BLaER1 treated with 17β-estradiol and CSF1 and Interleukin-3, amounts not matched to agents 10 nM and 100 nM (cell line): Measurements from ENCODE around the gene NEUROG1.

Experiments used
- H3K27ac ChIP-seq, 11 experiments: shearing (Covaris generic); formaldehyde crosslinking; 2 replicates each; pipeline ENCODE4 v1.8.1; 2022
- H3K27me3 ChIP-seq, 11 experiments: shearing (Covaris generic); formaldehyde crosslinking; 2 replicates each; pipeline ENCODE4 v1.8.1; 2022
- H3K36me3 ChIP-seq, 11 experiments: shearing (Covaris generic); formaldehyde crosslinking; 2 replicates each; pipeline ENCODE4 v1.8.1; 2022
- H3K4me1 ChIP-seq, 10 experiments: shearing (Covaris generic); formaldehyde crosslinking; 2 replicates each; pipeline ENCODE4 v1.8.1; 2022
- H3K4me2 ChIP-seq, 11 experiments: shearing (Covaris generic); formaldehyde crosslinking; 2 replicates each; pipeline ENCODE4 v1.8.1; 2022
- H3K4me3 ChIP-seq, 10 experiments: shearing (Covaris generic); formaldehyde crosslinking; 2 replicates each; pipeline ENCODE4 v1.8.1; 2022
- H3K9ac ChIP-seq, 11 experiments: shearing (Covaris generic); formaldehyde crosslinking; 2 replicates each; pipeline ENCODE4 v1.8.1; 2022
- H3K9me3 ChIP-seq, 11 experiments: shearing (Covaris generic); formaldehyde crosslinking; replicated peaks in 1 of 11; 2 replicates each; pipeline ENCODE4 v1.8.1; 2022
- H4K20me1 ChIP-seq, 11 experiments: shearing (Covaris generic); formaldehyde crosslinking; 2 replicates each; pipeline ENCODE4 v1.8.1; 2022
- Cebpa-rat ChIP-seq, 11 experiments: shearing (Covaris generic); IDR thresholded peaks; 2 replicates each; pipeline ENCODE4 v1.8.1; 2022

NEUROG1 gene

GRCh38 chr5:135545099-135545498 lies 9.3 kb upstream of the NEUROG1 start:
- Histone ChIP-seq H3K27ac (no peak overlapping the region), H3K4me2 (peak overlapping the region in 2 of 11 experiments; percentile 86 to 97; a peak in 4 of 22 replicates), H3K9me3 (peaks cover 0 to 7% (median 0%) of the 10 kb centered on the region in 11 experiments; a peak in 2 of 22 replicates), H3K9ac (no peak overlapping the region), H3K27me3 (peaks cover 95 to 100% (median 99%) of the 10 kb centered on the region in 11 experiments), H3K4me3 (no peak overlapping the region; a peak in 1 of 20 replicates), H4K20me1 (peaks cover 0 to 45% (median 28%) of the 10 kb centered on the region in 11 experiments; a peak in 13 of 22 replicates), H3K4me1 (peaks cover 9 to 17% (median 16%) of the 10 kb centered on the region in 10 experiments; a peak in 19 of 20 replicates), H3K36me3 (no peaks in the 10 kb centered on the region)
- TF ChIP-seq Cebpa-rat (IDR thresholded peaks at IDR 0.05) = no peak

- Histone ChIP-seq H3K36me3 (no peaks in the 10 kb centered on the region), H3K4me1 (peaks cover 9 to 17% (median 16%) of the 10 kb centered on the region in 10 experiments; a peak in 19 of 20 replicates), H3K27me3 (peaks cover 100% of the 10 kb centered on the region in 11 experiments), H4K20me1 (peaks cover 0 to 45% (median 28%) of the 10 kb centered on the region in 11 experiments; a peak in 13 of 22 replicates), H3K9ac (peak overlapping the region in 8 of 11 experiments; percentile 1 to 43 (median 18); a peak in 10 of 22 replicates), H3K4me3 (peak overlapping the region; percentile 43 to 68 (median 56)), H3K4me2 (peak overlapping the region; percentile 68 to 99 (median 86)), H3K27ac (no peak overlapping the region), H3K9me3 (peaks cover 0 to 7% (median 0%) of the 10 kb centered on the region in 11 experiments; a peak in 2 of 22 replicates)
- no peak for TF ChIP-seq Cebpa-rat (IDR thresholded peaks at IDR 0.05)
These were observed 7.9 kb upstream of the NEUROG1 start for GRCh38 chr5:135543485-135544304.

DNA sequence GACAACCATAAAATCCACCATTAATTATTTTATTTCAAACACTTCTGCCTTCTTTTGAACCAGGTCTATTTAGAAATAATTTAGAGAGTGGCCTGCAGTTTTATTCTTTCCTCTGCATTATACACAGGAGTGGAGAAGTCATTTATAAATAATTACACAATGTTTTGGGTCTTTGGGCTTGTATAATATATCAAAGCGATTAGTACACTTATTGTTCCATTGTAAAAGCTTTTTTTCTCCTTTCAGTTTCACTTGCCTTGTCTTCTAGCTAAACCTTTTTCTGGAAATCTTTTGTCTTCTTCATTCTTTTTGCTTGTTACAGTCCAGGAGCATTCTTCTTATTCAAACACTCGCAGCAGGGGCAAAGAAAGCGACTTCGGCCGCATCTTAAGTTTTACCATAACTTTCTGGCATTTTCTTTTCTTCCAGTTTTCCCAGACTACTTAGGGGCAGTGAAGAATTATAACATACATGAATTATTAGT lies 7.3 kb upstream of the NEUROG1 start:
- Histone ChIP-seq H3K4me1 (peaks cover 9 to 17% (median 16%) of the 10 kb centered on the region in 10 experiments; a peak in 19 of 20 replicates), H3K27me3 (peaks cover 100% of the 10 kb centered on the region in 11 experiments), H3K9me3 (peaks cover 0 to 8% (median 3%) of the 10 kb centered on the region in 11 experiments; a peak in 13 of 22 replicates), H3K4me2 (peak overlapping the region; percentile 68 to 99 (median 86)), H3K4me3 (peak overlapping the region; percentile 43 to 68 (median 56); a peak in 14 of 20 replicates), H3K27ac (no peak overlapping the region), H4K20me1 (peaks cover 0 to 45% (median 28%) of the 10 kb centered on the region in 11 experiments; a peak in 13 of 22 replicates), H3K36me3 (no peaks in the 10 kb centered on the region), H3K9ac (peak overlapping the region in 1 of 11 experiments; percentile 23; a peak in 1 of 22 replicates)
- TF ChIP-seq Cebpa-rat (IDR thresholded peaks at IDR 0.05) = no peak

DNA sequence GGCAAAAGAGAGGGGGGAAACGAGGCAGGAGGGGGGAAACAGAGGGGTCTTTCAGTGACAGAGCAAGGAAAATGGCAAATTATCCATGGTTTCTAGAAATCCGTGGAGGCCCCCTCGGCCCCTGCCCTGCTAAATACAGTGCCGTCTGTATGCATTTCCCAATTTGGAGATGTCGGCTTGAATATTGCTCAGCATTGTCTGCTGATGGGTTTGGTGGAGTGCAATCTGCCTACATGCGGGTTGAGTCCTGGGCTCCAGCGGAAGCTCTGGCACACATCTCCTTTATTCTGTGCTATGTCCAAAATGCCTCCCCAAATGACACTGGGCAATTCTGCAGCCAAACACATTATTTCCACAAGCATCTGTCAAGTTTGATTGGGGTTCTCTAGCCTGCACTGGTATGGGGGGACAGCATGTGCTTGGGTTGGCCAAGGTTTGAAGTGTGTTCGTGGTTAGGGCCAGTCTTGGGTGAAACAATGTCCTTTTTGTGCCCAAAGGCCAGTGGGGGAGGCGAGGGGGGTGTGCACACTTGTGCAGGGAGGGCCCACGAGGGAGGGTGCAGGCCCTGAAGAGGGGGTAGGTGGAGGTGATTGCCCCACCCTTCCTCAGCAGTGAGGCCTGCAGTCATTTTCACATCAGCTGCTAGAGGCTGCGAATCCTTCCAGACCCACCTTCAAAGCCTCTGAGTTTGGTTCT lies 6.2 kb upstream of the NEUROG1 start:
- no peaks in the 10 kb centered on the region for H3K36me3 ChIP-seq
- H3K9me3 ChIP-seq = peaks cover 4 to 18% (median 13%) of the 10 kb centered on the region in 11 experiments; a peak in 18 of 22 replicates
- no peak overlapping the region for H3K9ac ChIP-seq
- H3K4me2 ChIP-seq = no peak overlapping the region
- peaks cover 0 to 42% (median 25%) of the 10 kb centered on the region in 11 experiments; a peak in 13 of 22 replicates for H4K20me1 ChIP-seq
- H3K4me3 ChIP-seq = no peak overlapping the region
- no peak for TF ChIP-seq Cebpa-rat (IDR thresholded peaks at IDR 0.05)
- H3K27ac ChIP-seq = no peak overlapping the region
- H3K4me1 ChIP-seq = peaks cover 9 to 17% (median 16%) of the 10 kb centered on the region in 10 experiments; a peak in 19 of 20 replicates
- peaks cover 100% of the 10 kb centered on the region in 11 experiments for H3K27me3 ChIP-seq

DNA sequence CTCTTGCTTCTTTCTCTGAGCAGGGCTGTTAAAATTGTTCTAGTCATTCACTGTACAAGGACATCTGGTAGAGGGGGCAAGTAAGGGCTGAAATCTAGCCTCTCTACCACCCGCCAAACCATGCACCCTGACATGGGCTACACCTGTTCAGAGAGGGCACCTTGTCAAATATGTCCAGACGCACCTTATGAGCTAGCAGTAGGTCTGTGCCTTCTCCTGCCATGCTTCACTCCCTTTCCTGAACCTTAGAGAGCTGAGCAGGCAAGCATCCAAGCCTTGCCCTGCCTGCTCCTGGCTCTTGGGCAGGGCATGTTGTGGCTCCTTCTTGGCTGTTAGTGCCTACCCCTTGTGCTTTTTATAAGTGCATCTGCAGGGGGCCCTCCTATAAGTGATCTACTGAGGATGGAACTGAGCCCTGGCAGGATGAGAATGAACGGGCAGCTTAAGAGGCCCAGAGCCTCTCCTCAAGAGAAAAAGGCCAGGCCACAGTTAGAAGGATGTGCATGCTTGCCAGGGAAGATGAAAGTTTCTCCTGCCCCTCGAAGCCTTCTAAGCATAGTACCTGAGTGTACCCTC lies 3.8 kb upstream of the NEUROG1 start:
- H3K4me3 ChIP-seq = no peak overlapping the region
- H3K4me1 ChIP-seq = peaks cover 14 to 27% (median 18%) of the 10 kb centered on the region in 10 experiments; a peak in 19 of 20 replicates
- H3K9me3 ChIP-seq = peaks cover 22 to 38% (median 32%) of the 10 kb centered on the region in 11 experiments
- H3K27me3 ChIP-seq = peaks cover 100% of the 10 kb centered on the region in 11 experiments
- no peak overlapping the region for H3K4me2 ChIP-seq
- H3K36me3 ChIP-seq = no peaks in the 10 kb centered on the region
- no peak overlapping the region for H3K9ac ChIP-seq
- H4K20me1 ChIP-seq = peaks cover 0 to 43% (median 30%) of the 10 kb centered on the region in 11 experiments; a peak in 14 of 22 replicates
- H3K27ac ChIP-seq = no peak overlapping the region
- no peak for TF ChIP-seq Cebpa-rat (IDR thresholded peaks at IDR 0.05)

DNA sequence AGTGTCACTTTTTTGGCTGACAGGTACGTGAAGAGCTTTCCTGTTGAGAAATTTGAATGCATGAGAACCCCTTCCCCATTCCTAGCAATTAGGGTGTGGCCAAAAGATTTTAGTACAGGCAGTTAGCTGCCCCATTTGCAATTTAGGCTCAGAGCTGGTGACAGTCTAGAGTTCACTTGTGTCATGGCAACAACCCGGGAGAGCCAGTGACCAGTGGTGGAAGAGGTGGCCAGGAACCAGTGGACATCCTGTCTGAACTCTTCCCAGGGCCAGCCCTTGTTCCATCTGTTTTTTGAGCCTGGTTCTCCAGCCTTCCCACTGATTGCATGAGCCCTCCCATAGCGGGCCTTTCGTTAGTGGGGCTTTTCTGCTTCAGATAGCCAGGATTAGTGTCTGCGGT lies 2.5 kb upstream of the NEUROG1 start:
- H3K27me3 ChIP-seq = peaks cover 100% of the 10 kb centered on the region in 11 experiments

GRCh38 chr5:135537745-135538144 lies 2.0 kb upstream of the NEUROG1 start:
- no peak for TF ChIP-seq Cebpa-rat (IDR thresholded peaks at IDR 0.05)

More for the DNA sequence above, 2.5 kb upstream of the NEUROG1 start:
- Histone ChIP-seq H4K20me1 (peaks cover 0 to 36% (median 20%) of the 10 kb centered on the region in 11 experiments; a peak in 13 of 22 replicates), H3K4me1 (peaks cover 1 to 15% (median 7%) of the 10 kb centered on the region in 10 experiments; a peak in 17 of 20 replicates), H3K27ac (no peak overlapping the region), H3K4me3 (no peak overlapping the region), H3K9me3 (peaks cover 22 to 40% (median 32%) of the 10 kb centered on the region in 11 experiments), H3K9ac (no peak overlapping the region), H3K36me3 (no peaks in the 10 kb centered on the region), H3K4me2 (no peak overlapping the region)
- TF ChIP-seq Cebpa-rat (IDR thresholded peaks at IDR 0.05) = no peak

GRCh38 chr5:135537271-135537670 lies 1.5 kb upstream of the NEUROG1 start:
- TF ChIP-seq Cebpa-rat (IDR thresholded peaks at IDR 0.05) = no peak
- no peaks in the 10 kb centered on the region for H3K36me3 ChIP-seq
- H3K4me1 ChIP-seq = peaks cover 0 to 12% (median 6%) of the 10 kb centered on the region in 10 experiments; a peak in 9 of 20 replicates
- H3K4me2 ChIP-seq = no peak overlapping the region
- no peak overlapping the region for H3K9ac ChIP-seq
- no peak overlapping the region for H3K27ac ChIP-seq
- peaks cover 0 to 28% (median 18%) of the 10 kb centered on the region in 11 experiments; a peak in 10 of 22 replicates for H4K20me1 ChIP-seq
- H3K9me3 ChIP-seq = peaks cover 22 to 40% (median 32%) of the 10 kb centered on the region in 11 experiments
- H3K4me3 ChIP-seq = no peak overlapping the region
- H3K27me3 ChIP-seq = peaks cover 100% of the 10 kb centered on the region in 11 experiments

More at GRCh38 chr5:135537745-135538144, 2.0 kb upstream of the NEUROG1 start:
- H3K4me1 ChIP-seq = peaks cover 0 to 12% (median 6%) of the 10 kb centered on the region in 10 experiments; a peak in 9 of 20 replicates
- H3K27ac ChIP-seq = no peak overlapping the region
- H3K9ac ChIP-seq = no peak overlapping the region
- H3K4me3 ChIP-seq = no peak overlapping the region
- peaks cover 100% of the 10 kb centered on the region in 11 experiments for H3K27me3 ChIP-seq
- H3K4me2 ChIP-seq = no peak overlapping the region
- no peaks in the 10 kb centered on the region for H3K36me3 ChIP-seq
- peaks cover 22 to 40% (median 32%) of the 10 kb centered on the region in 11 experiments for H3K9me3 ChIP-seq
- H4K20me1 ChIP-seq = peaks cover 0 to 30% (median 18%) of the 10 kb centered on the region in 11 experiments; a peak in 10 of 22 replicates
